RWPE1 (cell line): ENCODE results near the gene REXO2.

ENCODE experiments used
- CTCF ChIA-PET: fragments of 350-600 bp; sonication (Branson Sonifier 250); formaldehyde crosslinking; extraction: SDS; loops from one replicate; lab custom pipeline; 2021; lab: Yijun Ruan, JAX
- POLR2A ChIA-PET: fragments of 400-600 bp; formaldehyde crosslinking; extraction: SDS; loops from one replicate; lab custom pipeline; 2020; ENCODE audit warnings: antibody characterized with exemption; ENCODE audit not compliant: low non-redundant PET; lab: Yijun Ruan, JAX
- DNase-seq: peaks from one replicate; pipeline ENCODE4 v3.0.0; 2012; ENCODE audit warnings: low spot score
- H3K27ac ChIP-seq: fragments of 450-650 bp; 2 replicates; pipeline ENCODE4 v1.5.1; 2017
- TF ChIP-seq, protein P1 (sequence below): fragments of 450-650 bp; conservative IDR thresholded peaks from 2 replicates; pipeline ENCODE4 v1.5.1; 2017; ENCODE audit warnings: low read depth, mild to moderate bottlenecking

Gene REXO2

GRCh38 chr11:114496915-114497314, 57.6 kb downstream of the REXO2 start:
- POLR2A ChIA-PET = no interaction called here
- TF ChIP-seq, protein P1, sequence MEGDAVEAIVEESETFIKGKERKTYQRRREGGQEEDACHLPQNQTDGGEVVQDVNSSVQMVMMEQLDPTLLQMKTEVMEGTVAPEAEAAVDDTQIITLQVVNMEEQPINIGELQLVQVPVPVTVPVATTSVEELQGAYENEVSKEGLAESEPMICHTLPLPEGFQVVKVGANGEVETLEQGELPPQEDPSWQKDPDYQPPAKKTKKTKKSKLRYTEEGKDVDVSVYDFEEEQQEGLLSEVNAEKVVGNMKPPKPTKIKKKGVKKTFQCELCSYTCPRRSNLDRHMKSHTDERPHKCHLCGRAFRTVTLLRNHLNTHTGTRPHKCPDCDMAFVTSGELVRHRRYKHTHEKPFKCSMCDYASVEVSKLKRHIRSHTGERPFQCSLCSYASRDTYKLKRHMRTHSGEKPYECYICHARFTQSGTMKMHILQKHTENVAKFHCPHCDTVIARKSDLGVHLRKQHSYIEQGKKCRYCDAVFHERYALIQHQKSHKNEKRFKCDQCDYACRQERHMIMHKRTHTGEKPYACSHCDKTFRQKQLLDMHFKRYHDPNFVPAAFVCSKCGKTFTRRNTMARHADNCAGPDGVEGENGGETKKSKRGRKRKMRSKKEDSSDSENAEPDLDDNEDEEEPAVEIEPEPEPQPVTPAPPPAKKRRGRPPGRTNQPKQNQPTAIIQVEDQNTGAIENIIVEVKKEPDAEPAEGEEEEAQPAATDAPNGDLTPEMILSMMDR = no peak
- H3K27ac ChIP-seq = no peak overlapping the region
- DNase-seq = no peak
- CTCF ChIA-PET = no interaction called here

- H3K27ac ChIP-seq = no peak overlapping the region
- TF ChIP-seq, protein P1 = no peak
- CTCF ChIA-PET = no interaction called here
- POLR2A ChIA-PET = no interaction called here
- no peak for DNase-seq
Measured at GRCh38 chr11:114499756-114500155, 60.5 kb downstream of the REXO2 start.
